ENCODE results near the gene LHX4.

The LHX4 gene

GRCh38 chr1:180280617-180281016 lies 50.6 kb downstream of the LHX4 start:
- TF ChIP-seq JUND (IDR thresholded peaks at IDR 0.05; ENCODE audit: low read depth) = no peak
- in situ Hi-C loops (cut with HindIII; ENCODE audit: low pct_unique_long_range_greater_than_20kb, low sequenced_read_pairs) = no loop called here
- DNase-seq (ENCODE audit: low read depth in 1 of 2, low spot score in 1 of 2) = no peak

GRCh38 chr1:180281490-180281889 lies 51.4 kb downstream of the LHX4 start:
- no peak for TF ChIP-seq JUND (IDR thresholded peaks at IDR 0.05; ENCODE audit: low read depth)
- in situ Hi-C loops (cut with HindIII; ENCODE audit: low pct_unique_long_range_greater_than_20kb, low sequenced_read_pairs) = no loop called here
- no peak for DNase-seq (ENCODE audit: low read depth in 1 of 2, low spot score in 1 of 2)

- no peak for DNase-seq (ENCODE audit: low read depth in 1 of 2, low spot score in 1 of 2)
- in situ Hi-C loops (cut with HindIII; ENCODE audit: low pct_unique_long_range_greater_than_20kb, low sequenced_read_pairs) = no loop called here
- no peak for TF ChIP-seq JUND (IDR thresholded peaks at IDR 0.05; ENCODE audit: low read depth)
Measured at GRCh38 chr1:180282401-180283044, 52.5 kb downstream of the LHX4 start.

GRCh38 chr1:180283098-180283497 lies 53.0 kb downstream of the LHX4 start:
- in situ Hi-C loops (cut with HindIII; ENCODE audit: low pct_unique_long_range_greater_than_20kb, low sequenced_read_pairs) = no loop called here
- TF ChIP-seq JUND (IDR thresholded peaks at IDR 0.05; ENCODE audit: low read depth) = no peak
- no peak for DNase-seq (ENCODE audit: low read depth in 1 of 2, low spot score in 1 of 2)

- in situ Hi-C loops (cut with HindIII; ENCODE audit: low pct_unique_long_range_greater_than_20kb, low sequenced_read_pairs) = no loop called here
- no peak for DNase-seq (ENCODE audit: low read depth in 1 of 2, low spot score in 1 of 2)
- no peak for TF ChIP-seq JUND (IDR thresholded peaks at IDR 0.05; ENCODE audit: low read depth)
Measured at GRCh38 chr1:180286417-180286816, 56.4 kb downstream of the LHX4 start.

- in situ Hi-C loops (cut with HindIII; ENCODE audit: low pct_unique_long_range_greater_than_20kb, low sequenced_read_pairs) = no loop called here
- no peak for DNase-seq (ENCODE audit: low read depth in 1 of 2, low spot score in 1 of 2)
- no peak for TF ChIP-seq JUND (IDR thresholded peaks at IDR 0.05; ENCODE audit: low read depth)
Measured at GRCh38 chr1:180287988-180288705, 58.1 kb downstream of the LHX4 start.

- in situ Hi-C loops (cut with HindIII; ENCODE audit: low pct_unique_long_range_greater_than_20kb, low sequenced_read_pairs) = no loop called here
- TF ChIP-seq JUND (IDR thresholded peaks at IDR 0.05; ENCODE audit: low read depth) = no peak
- DNase-seq (ENCODE audit: low read depth in 1 of 2, low spot score in 1 of 2) = no peak
Measured at GRCh38 chr1:180288940-180289339, 58.9 kb downstream of the LHX4 start.

- in situ Hi-C loops (cut with HindIII; ENCODE audit: low pct_unique_long_range_greater_than_20kb, low sequenced_read_pairs) = no loop called here
- no peak for DNase-seq (ENCODE audit: low read depth in 1 of 2, low spot score in 1 of 2)
- TF ChIP-seq JUND (IDR thresholded peaks at IDR 0.05; ENCODE audit: low read depth) = no peak
Measured at GRCh38 chr1:180290265-180291001, 60.4 kb downstream of the LHX4 start.

GRCh38 chr1:180291004-180291403 lies 60.9 kb downstream of the LHX4 start:
- in situ Hi-C loops (cut with HindIII; ENCODE audit: low pct_unique_long_range_greater_than_20kb, low sequenced_read_pairs) = no loop called here
- DNase-seq (ENCODE audit: low read depth in 1 of 2, low spot score in 1 of 2) = no peak
- TF ChIP-seq JUND (IDR thresholded peaks at IDR 0.05; ENCODE audit: low read depth) = no peak

- no peak for DNase-seq (ENCODE audit: low read depth in 1 of 2, low spot score in 1 of 2)
- in situ Hi-C loops (cut with HindIII; ENCODE audit: low pct_unique_long_range_greater_than_20kb, low sequenced_read_pairs) = no loop called here
- TF ChIP-seq JUND (IDR thresholded peaks at IDR 0.05; ENCODE audit: low read depth) = no peak
Measured at GRCh38 chr1:180294711-180295110, 64.6 kb downstream of the LHX4 start.

- in situ Hi-C loops (cut with HindIII; ENCODE audit: low pct_unique_long_range_greater_than_20kb, low sequenced_read_pairs) = no loop called here
- no peak for TF ChIP-seq JUND (IDR thresholded peaks at IDR 0.05; ENCODE audit: low read depth)
- DNase-seq (ENCODE audit: low read depth in 1 of 2, low spot score in 1 of 2) = no peak
Measured at GRCh38 chr1:180295999-180296398, 65.9 kb downstream of the LHX4 start.

- in situ Hi-C loops (cut with HindIII; ENCODE audit: low pct_unique_long_range_greater_than_20kb, low sequenced_read_pairs) = no loop called here
- DNase-seq (ENCODE audit: low read depth in 1 of 2, low spot score in 1 of 2) = no peak
- no peak for TF ChIP-seq JUND (IDR thresholded peaks at IDR 0.05; ENCODE audit: low read depth)
Measured at GRCh38 chr1:180299479-180300221, 69.6 kb downstream of the LHX4 start.
